GM21717 (cell line): Measurements from ENCODE around the gene EPHA6.
"Not testable (repeated sequence)": the region's sequence is repeated elsewhere in the genome, so short reads cannot be mapped to it uniquely, and the experiment has no call there.

Source experiments
- ATAC-seq: cut with Tn5 transposase; IDR thresholded peaks from one replicate; pipeline ENCODE4 v1.9.1; 2021; ENCODE audit warnings: mild to moderate bottlenecking, moderate library complexity; ENCODE audit not compliant: unreplicated experiment

EPHA6 gene

DNA sequence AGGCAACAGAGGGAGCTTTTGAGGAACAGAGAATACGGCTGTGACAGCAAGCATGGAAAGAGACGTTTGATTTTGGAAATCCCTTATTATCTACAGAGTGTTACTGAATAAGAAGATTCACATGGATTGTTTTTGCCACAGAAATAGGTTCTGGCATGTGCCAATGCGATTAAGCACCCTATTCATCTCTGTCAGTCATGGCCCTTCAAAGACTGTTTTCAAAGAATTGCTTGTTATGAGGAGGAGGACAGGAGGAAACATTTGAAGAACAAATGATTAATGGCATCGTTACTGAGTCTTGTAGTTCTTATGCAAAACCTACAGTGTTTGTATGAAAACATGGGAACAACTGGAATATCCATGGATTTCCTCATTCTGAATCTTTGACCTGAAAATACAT, 86.2 kb downstream of the EPHA6 start:
- ATAC-seq = no peak

GRCh38 chr3:96915445-96915844, 101.1 kb downstream of the EPHA6 start:
- no peak for ATAC-seq

DNA sequence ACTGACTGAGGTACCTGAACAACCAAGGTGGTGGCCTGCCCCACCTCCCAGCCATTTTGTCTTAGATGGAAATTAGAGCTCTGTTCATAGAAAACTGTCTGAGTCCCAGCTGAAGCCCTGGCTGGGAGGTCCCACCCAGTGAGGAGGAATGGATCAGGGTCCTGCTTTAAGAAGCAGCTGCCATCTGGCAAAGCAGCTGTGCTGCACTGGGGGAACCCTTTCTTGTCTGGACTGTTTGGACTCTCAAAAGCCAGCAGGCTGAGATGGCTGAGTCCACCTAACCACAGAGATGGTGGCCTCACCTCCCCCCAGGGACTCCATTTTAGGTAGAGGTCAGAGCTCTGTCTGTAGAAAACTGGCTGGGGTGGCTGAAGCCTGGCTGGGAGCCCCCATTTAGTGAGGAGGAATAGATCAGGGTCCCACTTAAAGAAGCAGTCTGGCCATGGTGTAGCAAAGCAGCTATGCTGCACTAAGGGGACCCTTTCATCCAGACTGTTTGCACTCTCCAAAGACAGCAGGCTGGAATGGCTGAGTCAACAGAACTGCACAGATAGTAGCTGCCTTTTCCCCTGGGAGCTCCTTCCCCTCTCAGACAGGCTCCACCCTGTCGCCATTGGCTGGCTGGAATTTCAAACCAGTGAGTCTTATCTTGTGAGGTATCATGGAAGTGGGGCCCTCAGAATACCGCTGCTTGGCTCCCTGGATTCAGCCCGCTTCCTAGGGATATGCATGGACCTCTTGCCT, 116.9 kb downstream of the EPHA6 start:
- ATAC-seq = no peak

DNA sequence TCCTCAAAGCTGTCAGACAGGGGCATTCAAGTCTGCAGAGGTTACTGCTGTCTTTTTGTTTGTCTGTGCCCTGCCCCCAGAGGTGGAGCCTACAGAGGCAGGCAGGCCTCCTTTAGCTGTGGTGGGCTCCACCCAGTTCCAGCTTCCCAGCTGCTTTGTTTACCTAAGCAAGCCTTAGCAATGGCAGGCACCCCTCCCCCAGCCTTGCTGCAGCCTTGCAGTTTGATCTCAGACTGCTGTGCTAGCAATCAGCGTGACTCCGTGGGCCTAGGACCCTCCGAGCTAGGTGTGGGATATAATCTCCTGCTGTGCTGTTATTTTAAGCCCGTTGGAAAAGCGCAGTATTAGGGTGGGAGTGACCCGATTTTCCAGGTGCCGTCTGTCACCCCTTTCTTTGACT, 127.7 kb downstream of the EPHA6 start:
- not testable (repeated sequence) for ATAC-seq

DNA sequence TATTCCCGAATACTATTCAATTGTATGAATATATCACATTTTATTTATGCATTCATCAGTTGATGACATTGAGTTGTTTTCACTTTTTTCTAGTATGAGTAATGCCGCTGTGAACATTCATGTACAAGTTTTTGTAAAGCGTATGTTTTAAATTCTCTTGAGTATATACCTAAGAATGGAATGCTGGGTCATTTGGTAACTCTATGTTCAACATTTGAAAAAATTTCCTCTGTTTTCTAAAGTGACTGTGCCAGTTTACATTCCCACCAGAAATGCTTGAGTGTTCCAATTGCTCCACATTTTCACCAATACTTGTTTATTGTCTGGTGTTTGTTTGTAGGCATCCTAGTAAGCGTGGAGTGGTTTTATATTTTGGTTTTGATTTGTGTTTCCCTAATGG, 144.5 kb downstream of the EPHA6 start:
- no peak for ATAC-seq

GRCh38 chr3:96959474-96959873, 145.1 kb downstream of the EPHA6 start:
- ATAC-seq = no peak

- ATAC-seq = no peak
These were observed 145.7 kb downstream of the EPHA6 start for GRCh38 chr3:96959901-96960641.

DNA sequence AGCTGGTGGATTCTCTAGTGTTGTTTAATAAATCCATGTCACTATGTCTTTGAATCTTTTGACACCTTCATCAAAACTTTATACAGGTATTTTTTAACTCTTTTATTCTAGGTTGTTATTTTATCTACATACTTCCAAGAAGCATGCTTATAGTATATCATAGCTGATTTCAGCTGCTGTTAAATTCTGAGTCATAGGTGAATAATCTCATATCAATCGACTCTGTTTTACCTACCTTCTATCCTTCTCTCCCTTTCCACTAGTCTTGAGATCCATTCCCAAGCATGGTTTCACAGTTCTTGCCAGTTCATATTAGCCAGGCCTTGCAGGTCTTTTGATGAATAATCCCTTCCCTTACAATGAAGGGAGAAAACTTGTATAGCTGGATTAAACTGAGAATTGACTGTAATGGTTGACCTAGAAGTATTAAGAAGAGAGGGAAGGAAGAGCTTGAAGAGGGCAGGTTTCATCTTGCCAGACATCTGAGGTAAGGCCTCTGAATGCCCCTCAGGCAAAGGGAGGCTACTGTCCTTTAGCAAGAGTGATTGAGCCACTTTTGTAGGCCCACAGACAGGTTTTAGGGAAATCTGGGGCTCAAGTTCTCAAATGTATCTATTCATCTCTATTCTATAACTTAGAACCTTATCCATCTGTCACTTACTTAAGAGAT, 146.4 kb downstream of the EPHA6 start:
- ATAC-seq = no peak

- ATAC-seq = no peak
These were observed 147.2 kb downstream of the EPHA6 start for GRCh38 chr3:96961576-96961975.

DNA sequence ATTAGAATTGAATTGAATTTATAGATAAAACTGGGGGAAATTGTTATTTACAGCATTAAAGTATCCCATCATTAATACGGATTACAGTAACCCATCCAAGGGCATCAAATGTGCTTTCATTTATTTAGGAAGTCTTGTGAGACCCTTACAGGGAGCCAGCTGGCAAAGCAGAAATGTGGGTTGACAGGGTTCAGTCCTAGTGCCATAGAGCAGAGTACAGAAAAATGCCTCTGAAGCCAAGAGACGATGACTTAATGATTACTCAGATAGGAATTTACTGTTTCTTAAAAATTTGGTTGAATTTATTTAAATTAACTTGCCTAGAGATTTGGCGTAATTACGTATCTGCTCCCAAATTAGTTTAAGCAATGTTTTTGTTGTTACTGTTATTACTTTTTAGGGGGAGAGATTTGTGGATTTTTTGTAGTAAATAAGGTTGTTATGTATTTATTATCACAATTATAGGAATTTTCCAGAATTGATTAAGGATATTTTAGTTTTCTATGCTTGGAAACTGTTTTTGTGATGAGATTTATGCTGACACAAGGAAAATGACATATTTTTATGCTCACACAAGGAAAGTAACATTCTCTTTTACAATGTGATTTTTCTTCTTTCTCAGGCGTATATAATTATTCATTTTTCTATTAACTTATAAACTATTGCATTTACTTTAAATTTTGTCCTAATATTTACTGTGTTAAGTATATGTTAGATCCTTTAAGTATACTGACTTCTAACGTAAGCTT, 152.0 kb downstream of the EPHA6 start:
- ATAC-seq = no peak

GRCh38 chr3:96970211-96970610, 155.8 kb downstream of the EPHA6 start:
- ATAC-seq = no peak

GRCh38 chr3:96977671-96978070, 163.3 kb downstream of the EPHA6 start:
- no peak for ATAC-seq

GRCh38 chr3:96983716-96984115, 169.3 kb downstream of the EPHA6 start:
- ATAC-seq = not testable (repeated sequence)

DNA sequence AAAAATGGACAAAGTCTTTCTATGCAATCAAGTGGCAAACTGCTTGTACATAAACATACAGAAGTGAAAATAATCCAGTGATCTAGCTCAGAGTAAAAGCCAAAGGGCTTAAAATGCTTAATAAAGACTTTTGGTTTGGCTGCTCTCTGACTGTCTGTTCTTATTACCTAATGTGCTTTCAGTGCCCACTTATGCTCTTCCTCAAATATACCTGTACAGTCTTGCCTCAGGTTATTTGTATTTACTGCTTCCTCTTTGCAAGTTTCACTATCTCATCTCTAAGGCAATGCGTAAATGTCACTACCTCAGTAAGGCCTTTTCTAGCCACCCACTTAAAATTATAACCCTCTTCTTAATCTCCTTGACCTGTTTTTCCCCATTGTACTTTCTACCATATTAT, 171.8 kb downstream of the EPHA6 start:
- no peak for ATAC-seq

DNA sequence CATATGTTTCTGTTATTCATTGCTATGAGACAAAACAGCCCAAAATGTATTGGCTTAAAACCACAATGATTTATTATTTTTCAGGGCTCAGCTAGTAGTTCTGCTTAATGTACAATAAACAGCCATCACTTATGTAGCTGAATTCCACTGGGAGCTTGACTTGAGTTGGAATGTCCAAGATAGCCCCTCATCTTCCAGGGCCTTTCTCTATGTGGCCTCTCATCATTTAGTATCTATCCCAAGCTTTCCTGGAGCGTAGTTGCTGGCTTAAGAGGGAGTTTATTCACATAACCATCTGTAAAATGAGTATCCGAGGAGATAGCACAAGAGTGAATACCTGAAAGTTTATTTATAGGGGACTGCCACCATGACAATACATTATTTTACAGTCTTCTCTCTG, 176.8 kb downstream of the EPHA6 start:
- ATAC-seq = no peak

DNA sequence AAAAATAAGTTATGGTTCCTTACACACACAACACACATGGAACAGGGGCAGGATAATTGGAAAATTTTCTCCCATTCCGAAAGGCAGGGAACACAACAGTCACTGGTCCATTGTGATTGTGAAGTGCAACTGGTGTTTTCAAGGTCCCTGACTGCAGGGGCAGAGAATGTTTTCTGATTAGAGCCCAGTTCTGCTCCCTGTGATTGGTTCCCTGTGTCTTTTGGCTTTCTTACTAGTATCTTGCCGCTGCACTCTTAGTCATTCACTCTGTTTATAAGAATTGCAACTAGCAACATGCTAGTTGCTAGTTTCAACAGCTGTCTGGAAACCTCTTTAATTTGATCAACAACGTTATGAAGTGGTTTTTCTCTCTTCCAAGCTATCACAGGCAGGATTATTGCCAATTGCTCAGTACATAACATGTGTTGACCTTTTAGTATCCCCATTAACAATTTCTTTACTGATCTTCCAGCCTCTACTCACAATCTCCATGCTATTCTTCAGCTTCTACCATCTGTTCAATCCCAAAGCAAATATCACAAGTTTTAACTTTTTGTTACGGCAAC, 177.5 kb downstream of the EPHA6 start:
- no peak for ATAC-seq

DNA sequence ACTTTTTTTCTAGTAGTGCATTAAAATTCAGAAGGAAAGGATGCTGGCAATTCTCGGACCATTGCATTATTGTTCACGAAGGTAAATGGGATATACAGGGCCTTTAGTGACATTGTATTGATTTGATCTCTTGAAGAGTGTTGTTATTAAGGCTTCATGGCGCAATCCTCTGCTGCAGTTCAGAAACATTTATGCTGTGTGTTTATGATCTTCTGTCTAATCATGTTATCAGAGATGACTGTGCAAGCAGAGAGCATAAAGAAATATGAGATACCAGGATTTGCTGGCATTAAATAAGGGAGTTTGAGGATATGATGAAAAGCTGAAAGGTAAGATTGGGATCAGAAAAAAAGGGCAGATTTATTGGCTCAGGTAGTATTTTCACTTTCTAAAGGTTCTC, 180.6 kb downstream of the EPHA6 start:
- ATAC-seq = no peak

GRCh38 chr3:96996009-96996408, 181.6 kb downstream of the EPHA6 start:
- no peak for ATAC-seq

- no peak for ATAC-seq
These were observed 187.2 kb downstream of the EPHA6 start for GRCh38 chr3:97001611-97002010.

DNA sequence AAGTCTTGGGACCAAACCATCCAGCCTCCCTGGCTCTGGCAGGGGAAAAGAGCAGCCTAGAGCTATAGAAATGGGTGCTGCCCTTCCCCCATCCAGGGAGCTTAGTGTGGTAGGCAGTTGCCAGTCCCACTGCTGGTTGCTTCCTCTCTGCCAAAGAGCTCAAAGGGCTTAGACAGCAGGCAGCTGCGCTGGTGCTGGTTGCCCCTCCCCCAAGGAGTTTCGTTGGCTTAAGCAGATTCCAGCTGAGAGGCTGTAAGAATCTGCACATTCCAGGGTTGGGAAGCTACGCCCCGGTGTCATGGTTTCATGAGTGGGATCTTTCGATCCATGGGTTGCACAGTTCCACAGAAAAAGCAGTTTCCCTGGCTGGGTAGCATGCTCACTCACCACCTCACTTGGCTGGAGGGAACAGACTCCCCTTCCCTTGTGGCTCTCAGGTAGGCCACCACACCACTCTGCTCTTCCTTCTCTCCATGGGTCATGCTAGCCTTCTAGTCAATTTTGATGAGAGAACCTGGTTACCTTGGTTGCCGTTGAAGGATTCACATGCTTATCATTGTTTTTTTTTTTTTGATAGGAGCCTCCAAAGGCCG, 195.1 kb downstream of the EPHA6 start:
- no peak for ATAC-seq
